Ascending aorta (tissue), 2 donors: ENCODE data around the gene SPEF1. TPM values are rescaled to one million over a fixed set of nuclear protein-coding genes. Genes with fewer than 3 reads are reported as not detected.

Source experiments
- DNase-seq, 2 donors: peaks; one replicate each; pipeline ENCODE4 v3.0.0-alpha.2; 2019; ENCODE audit warnings: low spot score in 2 of 2
- H3K27ac ChIP-seq, 2 donors: fragments of 200-600 bp; sonication (generic); one replicate each; pipeline ENCODE4 v1.5.1; 2016 to 2017; ENCODE audit warnings: mild to moderate bottlenecking in 1 of 2
- H3K27me3 ChIP-seq: fragments of 200-600 bp; sonication (generic); one replicate; pipeline ENCODE4 v1.5.1; 2017
- H3K36me3 ChIP-seq, 2 donors: fragments of 200-600 bp; sonication (generic); one replicate each; pipeline ENCODE4 v1.5.1; 2016
- H3K4me1 ChIP-seq, 2 donors: fragments of 200-600 bp; sonication (generic); one replicate each; pipeline ENCODE4 v1.5.1; 2016 to 2017; ENCODE audit warnings: mild to moderate bottlenecking in 1 of 2
- H3K4me3 ChIP-seq, 2 donors: fragments of 200-600 bp; sonication (generic); one replicate each; pipeline ENCODE4 v1.5.1; 2016 to 2017; ENCODE audit warnings: mild to moderate bottlenecking in 1 of 2
- H3K9me3 ChIP-seq, 2 donors: fragments of 200-600 bp; sonication (generic); one replicate each; pipeline ENCODE4 v1.5.1; 2016
- intact Hi-C: fragments of 100-400 bp; cut with DNase I; formaldehyde crosslinking; loops from one replicate; pipeline ENCODE4 v1.15.1; 2023
- total RNA-seq: library from RNA; depleted of rRNA; stranded (reverse); fragments of >200 nt; gene quantifications from one replicate; pipeline ENCODE4 v1.1.0, GENCODE V29; 2016
- TF ChIP-seq, protein P1 (sequence below), 3 experiments: fragments of 200-600 bp in 2 of 3; fragments of 450-650 bp in 1 of 3; sonication (generic) in 2 of 3; IDR thresholded peaks; one replicate each; pipeline ENCODE4 v1.5.1; 2016 to 2019; ENCODE audit warnings: antibody characterized with exemption in 3 of 3, mild to moderate bottlenecking in 1 of 3, moderate library complexity in 1 of 3

Gene SPEF1
- total RNA-seq, 1 donor from 2014 or later: not detected

DNA sequence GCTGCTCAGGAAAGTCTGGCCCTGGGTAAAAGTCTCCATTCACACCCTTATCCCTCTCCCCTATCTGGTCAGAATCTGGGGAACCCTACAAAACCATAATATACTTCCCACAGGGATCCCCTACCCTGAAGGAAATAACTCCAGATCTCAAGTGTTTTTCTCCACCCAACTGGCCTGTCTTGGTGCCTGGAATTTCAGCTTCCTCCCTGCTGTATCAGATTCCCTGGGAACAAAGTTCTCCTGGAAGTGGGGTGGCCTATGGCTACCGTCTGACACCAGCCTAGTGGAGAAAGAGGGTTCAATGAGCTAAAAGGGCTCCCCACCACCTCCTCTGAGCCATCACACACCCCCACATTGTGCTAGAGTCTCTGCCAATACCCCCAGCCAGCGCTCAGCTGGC, 33.8 kb downstream of the SPEF1 start:
- H3K36me3 ChIP-seq: no peaks in the 10 kb centered on the region
- H3K9me3 ChIP-seq: no peaks in the 10 kb centered on the region
- peaks cover 3 to 8% of the 10 kb centered on the region in 2 donors for H3K4me1 ChIP-seq
- TF ChIP-seq, protein P1, sequence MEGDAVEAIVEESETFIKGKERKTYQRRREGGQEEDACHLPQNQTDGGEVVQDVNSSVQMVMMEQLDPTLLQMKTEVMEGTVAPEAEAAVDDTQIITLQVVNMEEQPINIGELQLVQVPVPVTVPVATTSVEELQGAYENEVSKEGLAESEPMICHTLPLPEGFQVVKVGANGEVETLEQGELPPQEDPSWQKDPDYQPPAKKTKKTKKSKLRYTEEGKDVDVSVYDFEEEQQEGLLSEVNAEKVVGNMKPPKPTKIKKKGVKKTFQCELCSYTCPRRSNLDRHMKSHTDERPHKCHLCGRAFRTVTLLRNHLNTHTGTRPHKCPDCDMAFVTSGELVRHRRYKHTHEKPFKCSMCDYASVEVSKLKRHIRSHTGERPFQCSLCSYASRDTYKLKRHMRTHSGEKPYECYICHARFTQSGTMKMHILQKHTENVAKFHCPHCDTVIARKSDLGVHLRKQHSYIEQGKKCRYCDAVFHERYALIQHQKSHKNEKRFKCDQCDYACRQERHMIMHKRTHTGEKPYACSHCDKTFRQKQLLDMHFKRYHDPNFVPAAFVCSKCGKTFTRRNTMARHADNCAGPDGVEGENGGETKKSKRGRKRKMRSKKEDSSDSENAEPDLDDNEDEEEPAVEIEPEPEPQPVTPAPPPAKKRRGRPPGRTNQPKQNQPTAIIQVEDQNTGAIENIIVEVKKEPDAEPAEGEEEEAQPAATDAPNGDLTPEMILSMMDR (IDR thresholded peaks at IDR 0.05): no peak
- H3K4me3 ChIP-seq: no peak overlapping the region
- DNase-seq: no peak
- intact Hi-C loops: no loop called here
- no peaks in the 10 kb centered on the region for H3K27me3 ChIP-seq
- H3K27ac ChIP-seq: no peak overlapping the region

DNA sequence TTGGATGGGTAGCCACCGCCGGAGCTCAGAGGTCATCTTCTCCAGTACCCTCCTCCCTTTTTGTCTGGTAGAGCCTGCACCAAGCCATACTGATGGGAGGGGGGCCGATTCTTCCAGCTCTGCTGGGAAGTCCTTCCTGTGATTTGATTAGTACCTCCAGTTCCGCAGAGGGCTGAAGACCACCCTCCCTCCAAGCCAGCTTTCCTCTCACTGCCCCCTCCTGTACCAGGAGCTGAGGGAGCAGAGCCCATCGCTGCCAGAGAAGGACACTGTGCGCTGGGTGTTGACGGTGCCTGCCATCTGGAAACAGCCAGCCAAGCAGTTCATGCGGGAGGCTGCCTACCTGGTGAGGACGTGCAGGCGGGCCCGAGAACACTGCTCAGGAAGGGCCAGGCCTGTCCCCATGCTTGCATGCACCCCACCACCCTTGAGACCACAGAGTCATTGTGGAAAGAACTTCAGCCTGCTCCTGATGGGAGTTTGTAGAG, 35.5 kb downstream of the SPEF1 start:
- TF ChIP-seq, protein P1 (IDR thresholded peaks at IDR 0.05): no peak
- H3K36me3 ChIP-seq: no peaks in the 10 kb centered on the region
- peaks cover 0 to 3% of the 10 kb centered on the region in 2 donors for H3K4me1 ChIP-seq
- no peak overlapping the region for H3K27ac ChIP-seq
- DNase-seq: no peak
- no peaks in the 10 kb centered on the region for H3K9me3 ChIP-seq
- H3K27me3 ChIP-seq: no peaks in the 10 kb centered on the region
- intact Hi-C loops: no loop called here
- no peak overlapping the region for H3K4me3 ChIP-seq

DNA sequence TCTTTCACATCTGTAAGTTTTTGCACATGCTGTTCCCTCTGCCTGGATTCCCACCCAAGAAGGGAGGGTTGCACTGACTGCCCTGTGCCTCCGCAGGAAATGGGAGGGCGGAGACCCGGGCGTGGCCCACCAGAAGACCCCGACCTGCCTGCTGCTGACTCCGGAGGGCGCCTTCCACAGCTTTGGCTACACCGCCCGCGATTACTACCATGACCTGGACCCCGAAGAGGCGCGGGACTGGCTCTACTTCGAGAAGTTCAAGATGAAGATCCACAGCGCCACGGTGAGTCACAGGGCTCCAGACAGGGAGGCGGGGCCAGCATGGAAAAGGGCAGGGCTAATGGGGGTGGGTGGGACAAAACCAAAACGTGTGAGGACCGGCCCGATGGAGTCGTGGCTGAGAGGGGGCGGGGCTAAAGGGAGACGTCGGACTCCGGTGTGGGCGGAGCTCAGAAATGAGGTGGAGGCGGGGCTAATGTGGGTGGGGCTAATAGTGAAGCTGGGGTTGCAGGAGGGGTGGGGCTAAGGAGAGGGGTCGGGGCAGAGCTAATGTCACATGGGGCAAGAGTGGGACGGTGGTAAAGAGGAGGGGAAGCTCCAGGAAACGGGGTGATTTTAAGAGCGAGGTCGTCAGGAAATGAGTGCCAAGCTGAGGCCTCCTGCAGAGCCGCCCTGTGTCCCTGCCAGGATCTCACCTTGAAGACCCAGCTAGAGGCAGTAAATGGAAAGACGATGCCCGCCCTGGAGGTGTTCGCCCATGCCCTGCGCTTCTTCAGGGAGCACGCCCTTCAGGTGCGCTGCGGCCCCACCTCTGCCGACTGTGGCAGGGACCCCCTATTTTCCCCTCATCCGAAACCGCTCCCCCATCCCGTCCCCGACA, 36.2 kb downstream of the SPEF1 start:
- intact Hi-C loops: no loop called here
- TF ChIP-seq, protein P1 (IDR thresholded peaks at IDR 0.05): no peak
- Histone ChIP-seq H3K4me1 (peaks cover 0 to 3% of the 10 kb centered on the region in 2 donors), H3K27ac (no peak overlapping the region), H3K9me3 (no peaks in the 10 kb centered on the region), H3K4me3 (peak overlapping the region in 1 of 2 donors; percentile 19), H3K27me3 (no peaks in the 10 kb centered on the region), H3K36me3 (no peaks in the 10 kb centered on the region)
- DNase-seq: peak in 1 of 2 donors; percentile 81

DNA sequence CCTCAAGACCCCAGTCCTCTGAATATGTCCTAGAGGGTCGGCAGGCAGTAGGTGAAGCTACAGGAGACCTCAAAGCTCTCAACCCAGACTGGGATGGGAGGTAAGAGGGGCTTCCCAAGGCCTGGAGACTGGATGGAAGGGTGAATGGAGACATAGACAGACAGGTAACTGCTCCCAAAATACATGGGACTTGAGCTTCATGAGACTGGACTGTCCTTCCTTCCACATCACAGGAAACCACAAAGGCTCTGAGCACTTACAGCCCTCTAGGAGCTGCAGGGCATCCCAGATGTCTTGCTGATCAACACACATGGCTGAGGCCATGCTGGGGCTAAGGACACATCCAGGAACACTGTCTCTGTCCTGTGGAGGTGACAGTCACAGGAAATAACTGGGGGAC, 37.2 kb downstream of the SPEF1 start:
- Histone ChIP-seq H3K9me3 (no peaks in the 10 kb centered on the region), H3K4me3 (no peak overlapping the region), H3K4me1 (no peaks in the 10 kb centered on the region), H3K36me3 (no peaks in the 10 kb centered on the region), H3K27ac (no peak overlapping the region), H3K27me3 (no peaks in the 10 kb centered on the region)
- no peak for DNase-seq
- intact Hi-C loops: no loop called here
- TF ChIP-seq, protein P1 (IDR thresholded peaks at IDR 0.05): no peak

DNA sequence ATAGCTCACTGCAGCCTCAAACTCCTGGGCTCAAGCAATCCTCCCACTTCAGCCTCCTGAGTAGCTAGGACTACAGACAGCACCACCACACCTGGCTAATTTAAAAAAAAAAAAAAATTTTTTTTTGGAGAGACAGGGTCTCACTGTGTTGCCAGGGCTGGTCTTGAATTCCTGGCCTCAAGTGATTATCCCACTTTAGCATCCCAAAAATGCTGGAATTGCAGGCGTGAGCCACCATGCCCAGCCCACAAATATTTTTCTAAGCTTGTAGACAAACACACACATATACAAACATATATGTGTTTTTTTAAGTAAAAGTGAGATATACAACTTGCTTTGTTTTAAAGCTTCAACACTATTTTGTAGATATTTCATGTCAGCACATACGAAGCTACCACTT, 38.0 kb downstream of the SPEF1 start:
- TF ChIP-seq, protein P1 (IDR thresholded peaks at IDR 0.05): no peak
- no peak for DNase-seq
- H3K9me3 ChIP-seq: no peaks in the 10 kb centered on the region
- no peaks in the 10 kb centered on the region for H3K36me3 ChIP-seq
- no peaks in the 10 kb centered on the region for H3K27me3 ChIP-seq
- no peak overlapping the region for H3K27ac ChIP-seq
- intact Hi-C loops: no loop called here
- no peaks in the 10 kb centered on the region for H3K4me1 ChIP-seq
- H3K4me3 ChIP-seq: no peak overlapping the region
